Activated CD8-positive, alpha-beta memory T cell treated with anti-CD3 and anti-CD28 coated beads for 36 hours (primary cell): ENCODE results near the gene FLACC1. TPM values are rescaled to one million over a fixed set of nuclear protein-coding genes. Genes with fewer than 3 reads are reported as not detected.
"Not testable (repeated sequence)": the region's sequence is repeated elsewhere in the genome, so short reads cannot be mapped to it uniquely, and the experiment has no call there.

ENCODE experiments used
- CTCF ChIA-PET: fragments of 350-600 bp; sonication (Branson Sonifier 250); formaldehyde crosslinking; loops from one replicate; lab custom pipeline; 2021; ENCODE audit warnings: antibody characterized with exemption; lab: Charles Lee
- POLR2A ChIA-PET: fragments of 350-600 bp; sonication (Branson Sonifier 250); formaldehyde crosslinking; loops from one replicate; lab custom pipeline; 2021; ENCODE audit warnings: antibody characterized with exemption; lab: Charles Lee
- total RNA-seq, 2 experiments: library from RNA; stranded (reverse); gene quantifications; one replicate each; pipeline ENCODE4 v1.2.3, GENCODE V29; 2021

The FLACC1 gene
- total RNA-seq, 2 experiments from 2014 or later = 0.97 to 1.3 TPM

GRCh38 chr2:201360256-201360655, 3.1 kb upstream of the FLACC1 start:
- POLR2A ChIA-PET = no interaction called here
- CTCF ChIA-PET = interaction anchor here (0.5 kb wide), 1 partner anchor 123 kb away, joined by 4 read pairs; no protein-coding TSS in a partner anchor

- ChIA-PET POLR2A (no interaction called here), CTCF (no interaction called here)
These were observed 1.5 kb upstream of the FLACC1 start for GRCh38 chr2:201358684-201359083.

- ChIA-PET POLR2A (no interaction called here), CTCF (no interaction called here)
These were observed 4.0 kb downstream of the FLACC1 start for GRCh38 chr2:201353116-201353515.

GRCh38 chr2:201350879-201351278, 6.3 kb downstream of the FLACC1 start:
- POLR2A ChIA-PET = no interaction called here
- CTCF ChIA-PET = no interaction called here

GRCh38 chr2:201349601-201350000, 7.5 kb downstream of the FLACC1 start:
- ChIA-PET POLR2A (no interaction called here), CTCF (interaction anchor here (0.9 kb wide), 1 partner anchor 15 kb away, joined by 3 read pairs; no protein-coding TSS in a partner anchor)

- POLR2A ChIA-PET = no interaction called here
- CTCF ChIA-PET = interaction anchor here (0.9 kb wide), 1 partner anchor 15 kb away, joined by 3 read pairs; no protein-coding TSS in a partner anchor
These were observed 8.4 kb downstream of the FLACC1 start for GRCh38 chr2:201348758-201349157.

GRCh38 chr2:201347138-201347537, 10.0 kb downstream of the FLACC1 start:
- ChIA-PET POLR2A (no interaction called here), CTCF (no interaction called here)

GRCh38 chr2:201345625-201346213, 11.4 kb downstream of the FLACC1 start:
- ChIA-PET CTCF (interaction anchor here (0.6 kb wide), 1 partner anchor 346 kb away, joined by 3 read pairs; no protein-coding TSS in a partner anchor), POLR2A (no interaction called here)

GRCh38 chr2:201344663-201345366, 12.3 kb downstream of the FLACC1 start:
- POLR2A ChIA-PET = no interaction called here
- CTCF ChIA-PET = interaction anchor here (0.5 kb wide), 1 partner anchor 242 kb away, joined by 3 read pairs; no protein-coding TSS in a partner anchor

GRCh38 chr2:201343559-201343958, 13.6 kb downstream of the FLACC1 start:
- CTCF ChIA-PET = no interaction called here

GRCh38 chr2:201342923-201343322, 14.2 kb downstream of the FLACC1 start:
- CTCF ChIA-PET = no interaction called here

More at GRCh38 chr2:201343559-201343958, 13.6 kb downstream of the FLACC1 start:
- POLR2A ChIA-PET = no interaction called here

GRCh38 chr2:201329409-201329808, 27.7 kb downstream of the FLACC1 start:
- CTCF ChIA-PET = no interaction called here
- POLR2A ChIA-PET = no interaction called here

More at GRCh38 chr2:201342923-201343322, 14.2 kb downstream of the FLACC1 start:
- POLR2A ChIA-PET = no interaction called here

GRCh38 chr2:201327678-201328077, 29.5 kb downstream of the FLACC1 start:
- ChIA-PET CTCF (no interaction called here), POLR2A (no interaction called here)

GRCh38 chr2:201322772-201323171, 34.4 kb downstream of the FLACC1 start:
- POLR2A ChIA-PET = no interaction called here
- CTCF ChIA-PET = no interaction called here

- CTCF ChIA-PET = no interaction called here
- POLR2A ChIA-PET = no interaction called here
These were observed 36.4 kb downstream of the FLACC1 start for GRCh38 chr2:201320701-201321100.

GRCh38 chr2:201320257-201320656, 36.9 kb downstream of the FLACC1 start:
- CTCF ChIA-PET = no interaction called here

GRCh38 chr2:201319511-201319910, 37.6 kb downstream of the FLACC1 start:
- ChIA-PET CTCF (no interaction called here), POLR2A (no interaction called here)

More at GRCh38 chr2:201320257-201320656, 36.9 kb downstream of the FLACC1 start:
- POLR2A ChIA-PET = no interaction called here

GRCh38 chr2:201313362-201313761, 43.8 kb downstream of the FLACC1 start:
- POLR2A ChIA-PET = no interaction called here
- CTCF ChIA-PET = no interaction called here

GRCh38 chr2:201308914-201309313, 48.2 kb downstream of the FLACC1 start:
- POLR2A ChIA-PET = no interaction called here
- CTCF ChIA-PET = no interaction called here

GRCh38 chr2:201307876-201308275, 49.3 kb downstream of the FLACC1 start:
- CTCF ChIA-PET = interaction anchor here (1.3 kb wide), 1 partner anchor 38 kb away, joined by 3 read pairs; no protein-coding TSS in a partner anchor
- POLR2A ChIA-PET = no interaction called here

- CTCF ChIA-PET, POLR2A ChIA-PET: not testable (repeated sequence)
These were observed 57.2 kb downstream of the FLACC1 start for GRCh38 chr2:201299929-201300328.
